Parietal lobe (tissue), 2 donors: Measurements from ENCODE around the gene GLDC. TPM values are rescaled to one million over a fixed set of nuclear protein-coding genes. Genes with fewer than 3 reads are reported as not detected.

Experiments used
- small RNA-seq: library from RNA; depleted of rRNA; stranded (forward); fragments of <200 nt; gene quantifications from one replicate; pipeline ENCODE3, GENCODE V24; 2014; ENCODE audit warnings: low replicate concordance
- total RNA-seq: library from RNA; depleted of rRNA; stranded (reverse); fragments of >200 nt; gene quantifications from one replicate; pipeline ENCODE4 v1.2.3, GENCODE V29; 2014

GLDC gene
- total RNA-seq: 20.7 TPM

DNA sequence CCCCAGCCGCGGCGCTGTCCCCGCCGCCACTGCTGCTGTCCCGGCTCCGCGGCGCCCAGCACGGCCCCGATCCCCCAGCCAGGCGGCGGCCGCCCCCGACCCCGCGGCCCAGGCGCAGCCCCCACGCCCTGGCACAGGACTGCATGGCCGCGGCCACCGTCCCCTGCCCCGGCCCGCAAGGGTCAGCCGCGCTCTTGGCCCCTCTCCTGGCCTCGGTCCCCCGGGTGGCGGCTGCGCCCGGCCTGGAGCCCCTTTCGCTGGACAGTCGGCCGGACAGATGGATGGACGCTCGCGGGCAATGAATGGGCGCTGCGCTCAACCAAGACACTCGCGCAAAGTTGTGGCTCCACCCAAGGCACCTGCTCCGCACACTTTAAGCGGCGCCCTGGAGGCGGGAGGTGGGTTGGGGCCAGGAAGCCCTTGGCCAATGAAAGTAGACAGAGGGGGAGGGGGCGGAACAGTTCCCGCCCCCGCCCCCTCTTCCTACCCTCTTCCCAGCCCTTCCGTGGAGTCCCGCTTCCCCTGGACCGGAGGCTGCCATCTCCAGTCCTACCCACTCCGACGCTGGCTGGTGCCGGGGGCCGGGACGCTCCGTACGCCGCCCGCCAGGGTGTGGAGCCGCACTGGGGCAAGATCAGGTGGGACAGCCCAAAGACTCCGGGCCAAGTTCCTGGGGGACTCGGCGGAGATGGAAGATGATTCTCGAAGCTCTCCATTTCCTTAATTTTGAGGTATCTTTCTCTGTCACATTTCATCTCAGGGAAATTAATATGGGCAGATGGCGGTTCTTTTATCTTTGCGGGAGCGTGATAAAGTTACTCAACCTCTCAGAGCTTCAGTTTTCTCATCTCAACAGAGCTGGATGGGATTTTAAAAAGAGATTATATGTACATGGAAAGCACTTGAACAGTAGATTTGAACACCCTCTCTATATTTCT, at the start of gene GLDC:
Gene GLDC, minus strand, starts transcription at position 375 of the 938 bp plus-strand sequence. Its CDS starts 230 bp downstream, at position 145.

Small RNA genes within 50 kb of the gene (small RNA-seq; reads per million reads assigned to genes)
- gene RN7SL123P (not detected), gene RN7SL25P (not detected)

Other genes with a start within 250 kb of the GLDC start
- gene UHRF2, start 232.5 kb downstream of the GLDC start, total RNA-seq: 158 TPM
- gene KDM4C, start 112.2 kb upstream of the GLDC start, total RNA-seq: 95.8 TPM